HUDEP-2 (cell line): ENCODE results near the gene CCDC201.

ENCODE experiments used
- DNase-seq, 76 experiments: peaks; one replicate each; lab custom pipeline; 2025; ENCODE audit not compliant: unreplicated experiment in 76 of 76; lab: John Stamatoyannopoulos, UW

Gene CCDC201

GRCh38 chr7:45873035-45873354 is at the start of gene CCDC201:
Gene CCDC201 (minus strand): TSS chr7:45873082. CDS start chr7:45873007, 75 bp downstream.
- DNase-seq = no peak

GRCh38 chr7:45921699-45922519 is 49.0 kb upstream of the CCDC201 start:
- DNase-seq = peak in 6 of 76 experiments; percentile 1 to 35 (median 18)

- DNase-seq = no peak
These were observed 48.5 kb upstream of the CCDC201 start for GRCh38 chr7:45921381-45921698.

GRCh38 chr7:45920502-45921380 is 47.9 kb upstream of the CCDC201 start, which contains the start of gene IGFBP3:
Gene IGFBP3 (minus strand): TSS chr7:45921272. CDS start chr7:45921140, 132 bp downstream.
- no peak for DNase-seq

- DNase-seq = no peak
These were observed 47.1 kb upstream of the CCDC201 start for GRCh38 chr7:45919993-45920459.

GRCh38 chr7:45919231-45919784 is 46.4 kb upstream of the CCDC201 start:
- DNase-seq = no peak

GRCh38 chr7:45918556-45918955 is 45.7 kb upstream of the CCDC201 start:
- no peak for DNase-seq

- peak in 57 of 76 experiments; percentile 3 to 71 (median 39) for DNase-seq
These were observed 44.8 kb upstream of the CCDC201 start for GRCh38 chr7:45917658-45918057.

GRCh38 chr7:45917064-45917463 is 44.2 kb upstream of the CCDC201 start:
- DNase-seq = no peak

- no peak for DNase-seq
These were observed 42.7 kb upstream of the CCDC201 start for GRCh38 chr7:45915606-45916005.

GRCh38 chr7:45914911-45915310 is 42.0 kb upstream of the CCDC201 start:
- DNase-seq = no peak

- DNase-seq = no peak
These were observed 40.1 kb upstream of the CCDC201 start for GRCh38 chr7:45912972-45913371.

GRCh38 chr7:45911311-45911710 is 38.4 kb upstream of the CCDC201 start:
- DNase-seq = no peak

GRCh38 chr7:45910855-45911254 is 38.0 kb upstream of the CCDC201 start:
- no peak for DNase-seq

GRCh38 chr7:45909561-45909960 is 36.7 kb upstream of the CCDC201 start:
- DNase-seq = no peak

GRCh38 chr7:45902820-45903219 is 29.9 kb upstream of the CCDC201 start:
- DNase-seq = no peak

GRCh38 chr7:45901566-45901965 is 28.7 kb upstream of the CCDC201 start:
- no peak for DNase-seq

- no peak for DNase-seq
These were observed 25.3 kb upstream of the CCDC201 start for GRCh38 chr7:45898222-45898621.

- DNase-seq = no peak
These were observed 24.3 kb upstream of the CCDC201 start for GRCh38 chr7:45897042-45897690.

- no peak for DNase-seq
These were observed 21.8 kb upstream of the CCDC201 start for GRCh38 chr7:45894665-45895062.
